HG02970 (cell line): Measurements from ENCODE around the gene TPGS1.

ENCODE experiments used
- ATAC-seq: cut with Tn5 transposase; IDR thresholded peaks from one replicate; pipeline ENCODE4 v1.9.1; 2021; ENCODE audit warnings: mild to moderate bottlenecking, moderate library complexity, moderate number of reproducible peaks; ENCODE audit not compliant: unreplicated experiment, low FRiP score

Gene TPGS1

DNA sequence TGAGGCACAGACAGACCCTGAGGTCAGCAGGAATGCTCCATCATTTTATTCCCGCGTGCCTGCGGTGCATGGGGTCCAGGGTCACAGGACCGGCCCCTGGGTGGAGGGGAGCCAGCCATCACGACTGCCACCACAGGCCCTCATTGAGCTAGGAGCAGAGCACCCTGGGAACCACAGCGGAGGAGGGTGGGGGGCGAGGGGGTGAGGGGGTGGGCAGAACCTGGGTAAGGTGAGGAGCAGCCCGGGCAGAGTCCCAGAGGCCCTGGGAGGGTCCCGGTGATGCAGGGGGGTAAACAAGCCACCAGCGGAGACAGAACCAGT lies 12.3 kb upstream of the TPGS1 start:
- no peak for ATAC-seq

DNA sequence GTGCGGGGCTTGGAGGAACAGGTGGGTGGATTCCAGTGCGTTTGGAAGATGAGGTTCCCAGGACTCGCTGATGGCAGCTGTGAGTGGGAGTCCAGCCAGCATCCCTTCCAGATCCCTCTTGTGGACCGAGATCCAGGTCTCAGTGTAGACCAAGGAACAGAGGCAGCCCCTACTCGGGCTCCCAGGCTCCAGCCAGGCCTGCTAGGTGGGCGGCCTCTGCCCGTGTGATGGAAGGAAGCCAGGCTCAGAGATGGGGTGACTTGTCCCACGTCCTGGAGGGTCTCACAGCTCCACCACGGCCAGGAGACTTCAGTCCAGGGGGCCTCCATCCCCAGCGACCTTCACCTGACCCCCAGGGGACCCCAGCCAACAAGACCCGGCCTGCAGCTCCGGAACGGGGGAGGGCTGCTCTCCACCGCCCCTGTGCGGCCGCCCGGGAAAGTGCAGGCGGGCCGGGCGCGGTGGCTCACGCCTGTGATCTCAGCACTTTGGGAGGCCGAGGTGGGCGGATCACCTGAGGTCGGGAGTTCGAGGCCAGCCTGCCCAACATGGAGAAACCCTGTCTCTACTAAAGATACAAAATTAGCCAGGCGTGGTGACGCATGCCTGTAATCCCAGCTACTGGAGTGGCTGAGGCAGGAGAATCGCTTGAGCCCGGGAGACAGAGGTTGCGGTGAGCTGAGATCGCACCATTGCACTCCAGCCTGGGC lies 11.7 kb upstream of the TPGS1 start:
- no peak for ATAC-seq

DNA sequence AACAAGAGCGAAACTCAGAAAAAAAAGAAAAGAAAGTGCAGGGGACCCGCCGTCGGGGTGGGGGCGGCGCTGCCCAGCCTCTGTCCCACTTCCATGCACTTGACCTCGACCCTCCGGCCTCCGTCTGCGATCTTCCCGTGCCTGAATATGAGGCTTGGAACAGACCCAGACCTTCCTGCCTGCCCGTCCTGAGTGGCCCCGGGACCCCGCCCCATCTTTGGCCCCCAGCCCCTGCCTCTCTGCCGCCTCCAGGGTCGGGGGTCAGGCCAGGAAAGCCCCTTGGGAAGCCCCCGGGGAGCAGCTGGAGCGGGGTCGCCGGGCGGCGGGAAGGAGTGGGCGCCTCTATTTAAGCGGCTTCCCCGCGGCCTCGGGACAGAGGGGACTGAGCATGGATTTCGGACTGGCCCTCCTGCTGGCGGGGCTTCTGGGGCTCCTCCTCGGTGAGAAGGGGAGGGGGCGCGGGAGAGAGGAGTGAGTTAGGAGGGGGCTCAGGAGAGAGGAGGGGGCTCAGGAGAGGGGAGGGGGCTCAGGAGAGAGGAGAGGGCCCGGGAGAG lies 11.1 kb upstream of the TPGS1 start, which contains the start of gene MADCAM1:
MADCAM1 (plus strand) TSS at position 375 of the 554 bp plus-strand sequence; CDS start at position 389, 14 bp downstream.
- ATAC-seq = no peak

DNA sequence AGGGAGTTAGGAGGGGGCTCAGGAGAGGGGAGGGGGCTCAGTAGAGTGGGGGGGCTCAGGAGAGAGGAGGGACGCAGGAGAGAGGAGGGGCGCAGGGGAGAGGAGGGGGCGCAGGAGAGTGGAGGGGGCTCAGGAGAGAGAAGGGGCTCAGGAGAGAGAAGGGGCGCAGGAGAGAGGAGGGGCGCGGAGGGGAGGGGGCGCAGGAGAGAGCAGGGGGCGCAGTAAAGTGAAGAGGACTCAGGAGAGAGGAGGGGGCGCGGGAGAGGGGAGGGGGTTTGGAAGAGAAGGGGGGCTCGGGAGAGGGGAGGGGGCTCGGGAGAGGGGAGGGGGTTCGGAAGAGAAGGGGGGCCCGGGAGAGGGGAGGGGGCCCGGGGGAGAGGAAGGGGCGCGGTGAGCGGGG lies 10.3 kb upstream of the TPGS1 start:
- ATAC-seq = no peak

DNA sequence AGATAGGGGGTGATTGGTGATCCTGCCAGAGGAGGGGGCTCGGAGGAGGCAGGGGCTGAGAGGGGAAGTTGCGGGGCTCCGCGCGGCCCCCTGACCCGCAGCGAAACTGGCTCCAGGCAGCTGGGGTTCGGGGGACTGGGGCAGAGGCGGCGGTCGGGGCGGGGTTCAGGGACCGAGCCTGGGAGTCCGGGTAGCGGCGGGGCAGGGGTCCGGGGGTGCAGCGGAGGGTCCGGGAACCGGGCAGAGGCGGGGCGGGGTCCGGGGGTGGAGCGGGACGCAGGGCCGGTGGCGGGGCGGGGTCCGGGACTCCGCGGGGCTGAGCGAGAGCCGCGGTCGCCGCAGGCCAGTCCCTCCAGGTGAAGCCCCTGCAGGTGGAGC lies 9.8 kb upstream of the TPGS1 start:
- no peak for ATAC-seq

DNA sequence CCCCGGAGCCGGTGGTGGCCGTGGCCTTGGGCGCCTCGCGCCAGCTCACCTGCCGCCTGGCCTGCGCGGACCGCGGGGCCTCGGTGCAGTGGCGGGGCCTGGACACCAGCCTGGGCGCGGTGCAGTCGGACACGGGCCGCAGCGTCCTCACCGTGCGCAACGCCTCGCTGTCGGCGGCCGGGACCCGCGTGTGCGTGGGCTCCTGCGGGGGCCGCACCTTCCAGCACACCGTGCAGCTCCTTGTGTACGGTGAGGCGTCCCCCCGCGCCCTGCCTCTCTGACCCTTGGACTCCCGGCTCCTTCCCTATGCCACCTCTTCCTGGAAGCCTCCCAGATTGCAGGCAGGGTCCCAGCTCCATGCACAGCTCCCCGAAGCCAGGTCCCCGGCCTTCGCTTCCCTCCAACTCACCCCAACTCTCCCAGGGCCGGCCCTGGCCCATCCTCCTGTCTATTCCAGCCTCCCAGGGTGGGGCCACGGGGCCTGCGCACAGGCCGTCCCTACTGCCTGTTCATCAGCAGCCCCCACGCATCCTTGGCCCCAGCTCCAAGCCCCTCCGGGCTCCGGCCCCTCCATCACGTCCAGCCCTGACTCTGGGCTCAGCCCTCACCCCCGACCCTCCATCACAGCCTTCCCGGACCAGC lies 9.3 kb upstream of the TPGS1 start:
- ATAC-seq = no peak

DNA sequence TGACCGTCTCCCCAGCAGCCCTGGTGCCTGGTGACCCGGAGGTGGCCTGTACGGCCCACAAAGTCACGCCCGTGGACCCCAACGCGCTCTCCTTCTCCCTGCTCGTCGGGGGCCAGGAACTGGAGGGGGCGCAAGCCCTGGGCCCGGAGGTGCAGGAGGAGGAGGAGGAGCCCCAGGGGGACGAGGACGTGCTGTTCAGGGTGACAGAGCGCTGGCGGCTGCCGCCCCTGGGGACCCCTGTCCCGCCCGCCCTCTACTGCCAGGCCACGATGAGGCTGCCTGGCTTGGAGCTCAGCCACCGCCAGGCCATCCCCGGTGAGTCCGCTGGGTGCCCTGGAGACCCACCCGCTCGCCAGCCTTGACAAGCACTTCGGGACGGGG lies 8.8 kb upstream of the TPGS1 start:
- ATAC-seq = no peak

DNA sequence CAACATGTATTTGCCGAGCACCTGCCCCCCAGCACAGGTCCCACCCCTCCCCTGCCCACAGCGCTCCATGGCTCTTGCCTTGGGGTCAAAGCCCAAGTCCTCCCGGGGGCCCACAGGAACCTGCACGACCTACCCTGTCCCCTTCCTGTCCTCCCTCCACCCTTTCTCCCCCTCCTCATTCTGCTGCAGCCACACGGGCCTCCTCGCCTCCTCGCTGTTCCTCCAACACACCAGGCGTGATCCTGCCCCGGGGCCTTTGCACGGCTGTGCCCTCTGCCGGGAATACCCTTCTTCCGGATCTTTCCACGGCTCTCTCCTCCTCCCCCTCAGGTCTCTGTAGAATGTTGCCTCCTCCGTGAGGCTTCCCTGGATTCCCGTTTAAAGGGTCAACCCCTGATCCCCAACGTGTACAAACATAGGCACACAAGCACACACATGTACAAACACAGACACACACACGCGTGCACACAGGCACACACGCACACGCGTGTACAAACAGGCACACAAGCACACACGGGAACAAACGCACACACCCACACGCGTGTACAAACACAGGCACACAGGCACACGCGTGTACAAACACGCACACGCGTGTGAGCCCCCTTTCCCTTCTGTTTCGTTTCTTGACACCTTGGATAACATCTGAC lies 8.2 kb upstream of the TPGS1 start:
- ATAC-seq = no peak

DNA sequence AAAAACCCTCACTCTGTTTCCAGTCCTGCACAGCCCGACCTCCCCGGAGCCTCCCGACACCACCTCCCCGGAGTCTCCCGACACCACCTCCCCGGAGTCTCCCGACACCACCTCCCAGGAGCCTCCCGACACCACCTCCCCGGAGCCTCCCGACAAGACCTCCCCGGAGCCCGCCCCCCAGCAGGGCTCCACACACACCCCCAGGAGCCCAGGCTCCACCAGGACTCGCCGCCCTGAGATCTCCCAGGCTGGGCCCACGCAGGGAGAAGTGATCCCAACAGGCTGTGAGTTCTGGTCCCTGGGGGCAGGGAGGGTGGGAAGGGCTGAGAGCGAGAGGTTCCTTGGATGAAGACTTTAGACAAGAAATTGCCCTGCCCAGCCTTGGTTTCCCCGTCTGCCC lies 5.7 kb upstream of the TPGS1 start:
- no peak for ATAC-seq

DNA sequence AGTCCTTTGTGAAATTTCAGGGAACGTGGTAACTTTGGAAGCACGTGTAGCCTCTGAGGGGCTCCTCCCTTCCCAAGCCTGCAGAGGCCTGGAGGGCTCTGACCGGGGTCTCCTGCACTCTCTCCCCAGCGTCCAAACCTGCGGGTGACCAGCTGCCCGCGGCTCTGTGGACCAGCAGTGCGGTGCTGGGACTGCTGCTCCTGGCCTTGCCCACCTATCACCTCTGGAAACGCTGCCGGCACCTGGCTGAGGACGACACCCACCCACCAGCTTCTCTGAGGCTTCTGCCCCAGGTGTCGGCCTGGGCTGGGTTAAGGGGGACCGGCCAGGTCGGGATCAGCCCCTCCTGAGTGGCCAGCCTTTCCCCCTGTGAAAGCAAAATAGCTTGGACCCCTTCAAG lies 2.7 kb upstream of the TPGS1 start:
- ATAC-seq = no peak

DNA sequence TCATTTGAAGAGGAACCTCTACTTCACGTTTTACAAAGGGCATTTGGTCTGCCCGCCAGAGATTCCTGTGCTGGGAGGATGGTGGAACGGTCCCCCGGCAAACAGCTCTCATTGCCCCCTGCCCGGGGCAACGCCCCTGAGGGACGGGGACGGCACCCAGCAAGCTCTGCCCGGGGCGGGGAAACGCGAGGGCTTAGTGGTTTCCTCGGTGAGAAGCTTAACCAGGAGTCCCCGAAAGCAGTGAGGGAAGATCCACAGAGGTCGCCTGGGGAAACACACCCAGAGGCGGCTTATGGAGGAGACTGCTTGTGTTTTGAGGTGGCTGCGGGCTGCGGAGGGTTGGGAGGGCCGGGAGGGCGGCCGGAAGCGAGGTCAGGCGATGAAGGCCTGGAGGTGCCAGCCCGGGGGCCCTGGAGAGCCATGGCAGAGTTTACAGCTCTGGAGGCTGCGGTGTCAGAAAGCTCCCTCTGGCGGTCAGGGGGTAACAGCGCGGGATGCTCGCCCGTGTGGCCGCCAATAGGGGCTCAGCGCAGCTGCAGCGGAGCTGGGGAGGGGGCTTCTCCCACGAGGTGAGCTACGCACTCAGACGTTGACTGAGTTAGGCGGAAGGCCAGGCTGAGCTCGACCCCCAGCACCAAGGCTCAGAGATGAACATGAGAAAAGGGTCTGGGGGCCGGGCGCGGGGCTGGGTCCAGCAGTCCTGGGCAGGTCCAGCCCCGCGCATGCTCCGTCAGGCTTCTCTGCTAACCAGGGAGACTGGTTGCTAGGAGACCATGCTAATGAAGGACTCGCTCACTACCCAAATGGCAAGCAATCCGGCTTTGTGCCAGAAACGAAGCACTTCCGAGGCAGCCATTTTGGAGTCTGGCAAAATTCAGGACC lies 652 bp upstream of the TPGS1 start:
- peak; percentile 70 for ATAC-seq

DNA sequence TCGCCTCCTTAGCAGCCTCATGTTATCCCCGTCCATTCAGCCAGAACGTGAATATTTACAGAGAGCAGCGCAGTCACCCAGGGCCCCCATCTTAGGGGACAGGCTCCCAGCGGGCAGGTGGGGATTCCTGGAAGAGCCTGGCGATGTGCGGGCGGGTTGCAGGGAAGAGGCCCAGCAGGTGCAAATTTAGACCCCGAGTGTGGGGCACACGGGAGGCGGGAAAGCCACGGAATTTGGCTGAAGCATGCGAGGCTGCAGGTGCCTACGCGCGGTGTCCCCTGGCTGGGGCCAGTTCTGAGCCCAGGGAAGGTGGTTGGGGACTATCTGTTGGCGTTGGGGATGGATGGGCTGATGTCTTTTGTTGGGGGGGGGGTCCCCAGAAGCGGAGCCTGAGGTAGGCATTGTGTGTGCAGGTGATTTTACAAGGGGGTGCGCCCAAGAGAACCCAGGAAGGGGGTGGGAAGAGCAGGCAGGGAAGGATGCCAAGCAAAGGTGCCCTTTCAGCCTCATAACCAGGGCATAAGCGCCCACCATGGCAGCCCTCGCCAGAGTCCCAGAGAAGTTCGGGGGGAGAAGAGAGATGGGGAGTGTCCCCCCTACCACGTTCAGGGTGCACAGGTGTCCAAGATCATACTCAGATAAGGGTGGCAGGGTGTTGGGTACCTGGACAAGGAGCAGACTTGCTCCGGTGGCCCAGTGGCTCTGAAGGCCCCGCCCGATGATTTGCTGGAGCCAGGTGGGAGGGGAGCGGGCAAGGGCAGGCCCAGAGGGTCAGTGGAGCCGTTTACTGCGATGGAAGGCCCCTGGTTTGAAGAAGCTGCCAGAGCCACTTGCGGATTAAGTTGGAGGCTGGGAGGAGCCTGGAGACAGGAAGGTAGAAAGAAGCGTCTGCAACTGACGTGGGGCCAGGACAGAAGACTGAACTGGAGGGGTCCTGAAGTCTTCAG lies 1.2 kb downstream of the TPGS1 start:
- ATAC-seq = no peak

DNA sequence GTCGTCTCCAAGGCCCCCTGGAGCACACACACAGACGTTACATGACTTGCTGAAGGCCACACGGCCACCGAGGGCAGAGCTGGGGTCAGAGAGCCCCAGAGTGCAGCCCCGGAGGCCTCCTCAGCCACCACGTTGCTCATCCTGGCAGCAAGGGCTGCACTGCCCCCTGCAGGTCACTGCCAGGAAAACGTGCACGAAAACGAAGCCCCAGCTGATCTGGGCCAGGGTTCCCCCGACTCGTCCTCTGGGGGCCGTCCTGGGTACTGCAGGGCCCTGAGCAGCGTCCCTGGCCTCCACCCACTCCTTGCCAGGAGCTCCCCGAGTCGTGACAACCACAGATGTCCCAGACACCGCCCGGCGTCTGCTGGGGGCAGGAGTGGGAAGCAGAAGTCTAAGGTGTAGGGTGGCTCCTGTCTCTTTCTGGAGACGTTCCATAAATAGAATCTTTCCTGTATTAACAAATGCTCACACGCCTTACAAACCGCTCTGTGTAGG lies 3.4 kb downstream of the TPGS1 start:
- no peak for ATAC-seq

DNA sequence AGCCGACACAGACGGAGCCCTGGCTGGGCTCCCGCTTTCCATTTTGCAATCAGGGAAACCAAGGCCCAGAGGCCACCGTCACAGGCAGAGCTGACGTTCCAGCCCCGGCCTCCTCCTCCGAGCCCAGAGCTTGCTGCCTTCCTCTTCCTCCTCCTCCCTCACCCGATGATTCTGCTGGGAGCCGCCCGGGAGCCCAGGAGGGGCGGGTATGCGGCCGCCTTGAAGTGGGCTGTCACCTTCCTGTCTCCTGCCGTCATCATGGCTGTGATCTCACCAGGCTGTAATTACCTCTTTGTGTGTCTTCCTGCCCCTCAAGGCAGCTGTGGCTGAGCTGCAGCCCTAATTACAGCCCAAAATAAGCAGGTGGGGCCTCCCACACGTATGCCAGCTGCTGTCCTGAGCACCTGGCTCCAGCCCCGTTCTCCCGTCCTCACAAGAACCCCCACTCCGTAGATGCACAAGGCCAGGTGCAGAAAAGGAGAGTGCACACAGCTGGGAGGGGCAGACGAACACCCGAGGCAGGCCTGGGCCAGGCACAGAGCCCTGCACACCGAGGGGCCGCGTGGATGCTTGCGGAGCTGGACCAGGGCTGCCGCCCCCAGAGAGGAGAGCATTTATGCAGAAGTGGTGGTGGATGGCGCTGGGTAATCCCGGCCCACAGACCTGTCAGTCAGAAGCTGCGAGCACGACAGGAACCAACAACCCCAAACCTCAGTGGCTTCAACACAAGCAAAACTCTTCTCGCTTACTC lies 4.0 kb downstream of the TPGS1 start:
- no peak for ATAC-seq

DNA sequence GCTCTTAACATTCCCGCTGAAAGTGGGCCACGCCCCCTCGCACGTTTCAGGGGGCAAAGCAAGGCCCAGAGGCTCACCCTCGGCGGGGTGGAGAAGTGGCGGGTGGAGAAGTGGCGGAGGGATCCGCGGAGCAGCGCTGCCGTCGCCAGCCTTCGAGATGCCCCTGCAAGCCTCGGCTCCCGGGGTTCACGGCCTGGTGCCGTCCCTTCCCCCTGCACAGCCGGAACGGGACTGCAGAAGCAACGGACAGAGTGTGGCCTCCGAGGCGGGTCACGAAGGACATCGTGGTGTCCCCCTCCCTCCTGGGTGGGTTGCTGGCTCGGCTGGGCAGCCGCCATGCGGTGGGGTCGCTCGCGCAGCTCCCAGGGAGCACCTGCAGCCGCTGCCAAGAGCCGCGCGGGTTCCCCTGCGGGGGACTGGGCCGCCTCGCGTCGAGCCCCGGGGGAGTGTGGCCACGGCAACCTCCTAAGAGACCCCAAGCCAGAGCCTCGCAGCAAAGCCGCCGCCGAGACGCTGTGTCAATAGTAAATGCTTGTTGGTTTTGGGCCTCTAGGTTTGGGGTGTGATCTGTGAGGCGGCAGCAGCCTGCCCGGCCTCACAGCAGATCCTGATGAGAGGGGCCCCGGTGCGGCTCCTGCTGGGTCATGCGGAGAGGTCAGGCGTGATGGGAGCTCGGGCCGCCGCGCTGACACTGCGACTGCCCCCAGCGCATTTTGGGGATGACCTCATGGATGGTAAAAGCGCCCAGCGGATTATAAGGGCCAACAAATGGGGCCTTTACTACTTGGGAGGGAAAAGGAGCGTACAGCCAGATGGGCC lies 5.5 kb downstream of the TPGS1 start:
- no peak for ATAC-seq

DNA sequence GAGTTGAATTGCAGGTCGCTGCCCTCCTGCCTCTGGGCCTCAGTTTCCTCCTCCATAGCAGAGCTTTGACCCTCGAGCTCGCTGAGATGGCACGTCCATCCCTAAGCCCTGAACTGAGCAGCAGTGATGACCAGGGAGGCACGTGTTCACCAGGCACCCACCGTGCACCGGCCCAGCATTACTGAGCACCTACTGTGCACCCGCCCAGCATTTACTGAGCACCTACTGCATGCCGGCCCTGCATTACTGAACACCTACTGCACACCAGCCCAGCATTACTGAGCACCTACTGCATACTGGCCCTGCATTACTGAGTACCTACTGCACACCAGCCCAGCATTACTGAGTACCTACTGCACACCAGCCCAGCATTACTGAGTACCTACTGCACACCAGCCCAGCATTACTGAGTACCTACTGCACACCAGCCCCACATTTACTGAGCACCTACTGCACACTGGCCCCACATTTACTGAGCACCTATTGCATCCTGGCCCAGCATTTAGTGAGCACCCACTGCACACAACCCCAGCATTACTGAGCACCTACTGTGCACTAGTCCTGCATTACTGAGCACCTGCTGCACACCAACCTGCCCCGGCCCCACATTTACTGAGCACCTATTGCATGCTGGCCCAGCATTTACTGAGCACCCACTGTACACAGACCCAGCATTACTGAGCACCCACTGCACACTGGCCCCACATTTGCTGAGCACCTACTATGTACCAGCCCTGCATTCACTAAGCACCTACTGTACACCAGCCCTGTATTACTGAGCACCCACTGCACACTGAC lies 6.3 kb downstream of the TPGS1 start:
- ATAC-seq = no peak

DNA sequence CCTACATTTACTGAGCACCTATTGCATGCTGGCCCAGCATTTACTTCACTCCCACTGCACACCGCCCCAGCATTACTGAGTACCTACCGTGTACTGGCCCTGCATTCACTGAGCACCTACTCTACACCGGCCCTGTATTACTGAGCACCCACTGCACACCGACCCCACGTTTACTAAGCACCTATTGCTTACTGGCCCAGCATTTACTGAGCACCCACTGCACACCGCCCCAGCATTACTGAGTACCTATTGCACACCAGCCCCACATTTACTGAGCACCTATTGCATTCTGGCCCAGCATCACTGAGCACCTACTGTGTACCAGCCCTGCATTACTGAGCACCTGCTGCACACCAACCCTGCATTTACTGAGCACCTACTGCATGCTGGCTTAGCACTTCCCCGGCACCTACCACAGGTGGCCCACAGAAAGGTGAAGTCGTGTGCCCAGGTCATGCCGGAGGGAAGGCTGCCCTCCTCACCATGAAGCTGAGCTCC lies 6.9 kb downstream of the TPGS1 start:
- no peak for ATAC-seq
